ENCODE data around the gene TBX10. TPM values are rescaled to one million over a fixed set of nuclear protein-coding genes. Genes with fewer than 3 reads are reported as not detected.

The TBX10 gene
- total and polyA plus RNA-seq, 4 donors, result 0.12 to 0.43 TPM; not detected in 2

DNA sequence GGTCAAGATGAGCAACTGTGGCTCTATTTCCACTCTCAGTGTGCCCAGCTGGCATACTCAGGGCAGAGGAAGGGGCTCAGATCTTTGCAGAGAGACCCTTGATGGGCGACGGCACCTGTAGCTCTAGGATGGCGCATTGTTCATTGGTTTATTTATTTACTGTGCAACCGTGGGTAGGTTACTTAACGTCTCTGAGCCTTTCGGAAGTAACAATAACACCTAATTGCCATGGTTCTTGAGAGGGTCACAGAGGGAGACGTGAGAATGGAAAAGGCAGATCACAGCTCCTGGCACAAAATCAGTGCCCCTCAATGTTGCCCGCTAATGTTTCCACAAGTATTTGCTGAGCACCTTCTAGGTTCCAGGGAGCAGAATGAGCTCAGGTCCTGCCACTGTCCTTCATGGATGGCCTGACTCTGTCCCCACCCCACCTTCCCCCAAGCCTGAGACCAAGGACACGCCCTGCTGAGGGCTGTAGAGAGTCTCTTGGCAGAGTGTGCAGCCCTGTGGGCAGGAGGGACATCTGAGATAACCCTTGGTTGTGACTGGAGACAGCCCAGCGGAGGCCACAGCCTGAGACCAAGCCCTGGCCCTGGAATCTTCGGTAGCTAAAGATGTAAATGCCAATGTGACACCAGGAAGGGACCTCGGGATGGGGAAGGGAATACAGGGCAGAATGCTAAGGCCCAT, 35.6 kb upstream of the TBX10 start:
- H3K4me3 ChIP-seq (ENCODE audit: low read depth in 1 of 3, low read length in 3 of 3), result no peak overlapping the region
- H3K4me1 ChIP-seq (ENCODE audit: control insufficient read depth in 4 of 4, insufficient read depth in 4 of 4, low read length in 3 of 4), result no peaks in the 10 kb centered on the region
- no peak overlapping the region for H3K9ac ChIP-seq (ENCODE audit: low read depth in 1 of 2, low read length in 2 of 2)
- H3K9me3 ChIP-seq (ENCODE audit: control insufficient read depth in 4 of 4, low read length in 3 of 4), result no peaks in the 10 kb centered on the region
- no peaks in the 10 kb centered on the region for H3K27me3 ChIP-seq (ENCODE audit: control insufficient read depth in 4 of 4, insufficient read depth in 4 of 4, low read length in 3 of 4)
- no peak overlapping the region for H3K27ac ChIP-seq (ENCODE audit: low read depth in 1 of 2, low read length in 2 of 2)
- WGBS, result 87% methylated on average over 12 of the region's 12 CpGs
- TF ChIP-seq, protein P1, sequence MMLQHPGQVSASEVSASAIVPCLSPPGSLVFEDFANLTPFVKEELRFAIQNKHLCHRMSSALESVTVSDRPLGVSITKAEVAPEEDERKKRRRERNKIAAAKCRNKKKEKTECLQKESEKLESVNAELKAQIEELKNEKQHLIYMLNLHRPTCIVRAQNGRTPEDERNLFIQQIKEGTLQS (IDR thresholded peaks at IDR 0.05), result no peak
- TF ChIP-seq JUND (IDR thresholded peaks at IDR 0.05) (no peak), SP1 (IDR thresholded peaks at IDR 0.05) (no peak), RXRA (IDR thresholded peaks at IDR 0.05) (no peak), HNF4G (IDR thresholded peaks at IDR 0.05) (no peak), YY1 (IDR thresholded peaks at IDR 0.05) (no peak)
- no peak for DNase-seq (ENCODE audit: low spot score)
- no peaks in the 10 kb centered on the region for H3K36me3 ChIP-seq (ENCODE audit: control insufficient read depth in 4 of 4, insufficient read depth in 3 of 4, low read depth in 1 of 4, low read length in 3 of 4)

DNA sequence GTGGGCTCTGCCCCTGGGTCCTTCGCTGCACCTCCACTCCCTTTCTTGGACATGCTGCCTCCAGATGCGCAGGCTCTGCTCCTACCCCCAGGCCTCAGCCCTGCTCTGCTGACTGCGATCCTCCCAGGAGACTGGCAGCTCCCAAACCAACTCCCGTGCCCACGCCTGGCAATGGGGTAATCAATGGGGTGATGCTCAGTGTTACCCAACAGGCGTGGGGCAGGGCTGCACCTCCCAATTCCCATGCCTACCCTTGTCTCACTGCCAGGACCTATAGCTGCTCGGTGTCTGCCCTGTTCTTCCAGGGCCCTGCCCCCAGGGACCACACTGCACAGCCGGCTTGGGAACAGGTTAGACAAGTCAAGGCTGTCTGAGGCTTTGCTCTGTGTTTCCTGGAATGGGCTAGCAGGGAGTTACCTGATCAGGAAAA, 34.9 kb upstream of the TBX10 start, which contains the start of gene ALDH3B2:
ALDH3B2 (minus strand) TSS at position 182 of the 430 bp plus-strand sequence. CDS start 7,688 bp downstream, outside the sequence.
- Histone ChIP-seq H3K9ac (ENCODE audit: low read depth in 1 of 2, low read length in 2 of 2) (no peak within 1 kb of the TSS), H3K9me3 (ENCODE audit: control insufficient read depth in 4 of 4, low read length in 3 of 4) (no peaks in the 10 kb centered on the region), H3K4me1 (ENCODE audit: control insufficient read depth in 4 of 4, insufficient read depth in 4 of 4, low read length in 3 of 4) (no peaks in the 10 kb centered on the region), H3K4me3 (ENCODE audit: low read depth in 1 of 3, low read length in 3 of 3) (no peak within 1 kb of the TSS), H3K36me3 (ENCODE audit: control insufficient read depth in 4 of 4, insufficient read depth in 3 of 4, low read depth in 1 of 4, low read length in 3 of 4) (no peaks in the 10 kb centered on the region), H3K27ac (ENCODE audit: low read depth in 1 of 2, low read length in 2 of 2) (no peak within 1 kb of the TSS), H3K27me3 (ENCODE audit: control insufficient read depth in 4 of 4, insufficient read depth in 4 of 4, low read length in 3 of 4) (no peaks in the 10 kb centered on the region)
- 84% methylated on average over 8 of the region's 8 CpGs for WGBS
- no peak for DNase-seq (ENCODE audit: low spot score)
- no peak for TF ChIP-seq NR2F2 (IDR thresholded peaks at IDR 0.05)

DNA sequence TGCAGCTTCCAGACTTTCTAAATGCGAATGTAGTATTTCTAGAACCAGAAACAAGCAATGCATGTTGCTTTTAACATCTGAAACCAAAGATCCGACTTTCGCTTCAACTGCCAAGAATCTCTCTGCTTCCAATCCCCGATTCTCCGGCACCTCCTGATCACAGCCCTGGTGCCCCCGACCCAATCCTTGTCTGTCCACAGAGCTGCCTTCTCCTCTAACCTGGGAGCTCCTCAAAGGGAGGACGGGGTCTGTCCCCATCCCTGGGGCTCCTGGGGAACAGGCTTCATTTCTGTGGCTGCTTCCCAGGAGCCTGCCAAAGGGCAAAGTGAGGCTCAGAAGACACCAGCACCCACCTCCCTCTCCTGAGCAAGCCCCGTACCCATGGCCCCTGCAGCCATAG, 34.3 kb upstream of the TBX10 start:
- Histone ChIP-seq H3K9ac (ENCODE audit: low read depth in 1 of 2, low read length in 2 of 2) (no peak overlapping the region), H3K4me3 (ENCODE audit: low read depth in 1 of 3, low read length in 3 of 3) (no peak overlapping the region), H3K9me3 (ENCODE audit: control insufficient read depth in 4 of 4, low read length in 3 of 4) (no peaks in the 10 kb centered on the region), H3K36me3 (ENCODE audit: control insufficient read depth in 4 of 4, insufficient read depth in 3 of 4, low read depth in 1 of 4, low read length in 3 of 4) (no peaks in the 10 kb centered on the region), H3K4me1 (ENCODE audit: control insufficient read depth in 4 of 4, insufficient read depth in 4 of 4, low read length in 3 of 4) (no peaks in the 10 kb centered on the region), H3K27me3 (ENCODE audit: control insufficient read depth in 4 of 4, insufficient read depth in 4 of 4, low read length in 3 of 4) (no peaks in the 10 kb centered on the region), H3K27ac (ENCODE audit: low read depth in 1 of 2, low read length in 2 of 2) (no peak overlapping the region)
- no peak for DNase-seq (ENCODE audit: low spot score)
- TF ChIP-seq YY1 (IDR thresholded peaks at IDR 0.05), result no peak
- TF ChIP-seq RXRA (IDR thresholded peaks at IDR 0.05), result no peak
- TF ChIP-seq RAD21 (IDR thresholded peaks at IDR 0.05), result no peak
- TF ChIP-seq, protein P2, sequence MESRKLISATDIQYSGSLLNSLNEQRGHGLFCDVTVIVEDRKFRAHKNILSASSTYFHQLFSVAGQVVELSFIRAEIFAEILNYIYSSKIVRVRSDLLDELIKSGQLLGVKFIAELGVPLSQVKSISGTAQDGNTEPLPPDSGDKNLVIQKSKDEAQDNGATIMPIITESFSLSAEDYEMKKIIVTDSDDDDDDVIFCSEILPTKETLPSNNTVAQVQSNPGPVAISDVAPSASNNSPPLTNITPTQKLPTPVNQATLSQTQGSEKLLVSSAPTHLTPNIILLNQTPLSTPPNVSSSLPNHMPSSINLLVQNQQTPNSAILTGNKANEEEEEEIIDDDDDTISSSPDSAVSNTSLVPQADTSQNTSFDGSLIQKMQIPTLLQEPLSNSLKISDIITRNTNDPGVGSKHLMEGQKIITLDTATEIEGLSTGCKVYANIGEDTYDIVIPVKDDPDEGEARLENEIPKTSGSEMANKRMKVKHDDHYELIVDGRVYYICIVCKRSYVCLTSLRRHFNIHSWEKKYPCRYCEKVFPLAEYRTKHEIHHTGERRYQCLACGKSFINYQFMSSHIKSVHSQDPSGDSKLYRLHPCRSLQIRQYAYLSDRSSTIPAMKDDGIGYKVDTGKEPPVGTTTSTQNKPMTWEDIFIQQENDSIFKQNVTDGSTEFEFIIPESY (IDR thresholded peaks at IDR 0.05), result no peak
- 75% methylated on average over 8 of the region's 8 CpGs for WGBS

DNA sequence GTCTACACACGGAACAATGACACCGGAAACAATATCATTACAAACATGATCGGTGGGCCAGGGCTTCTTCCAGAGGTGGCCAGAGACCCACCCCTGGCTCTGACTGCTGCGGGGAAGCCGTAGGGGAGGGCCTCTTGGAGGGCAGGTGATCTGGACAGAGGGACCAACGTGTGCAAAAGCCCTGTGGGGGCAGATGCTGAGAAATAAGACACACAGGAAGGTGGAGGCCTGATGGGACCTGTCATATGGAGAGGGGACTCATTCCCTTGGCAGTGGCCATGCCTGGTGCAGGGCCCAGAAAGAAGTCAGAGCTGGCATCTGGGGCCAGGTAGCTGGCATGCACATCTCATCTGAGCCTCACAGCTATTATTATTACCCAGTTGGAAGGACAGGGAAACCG, 33.8 kb upstream of the TBX10 start:
- H3K27me3 ChIP-seq (ENCODE audit: control insufficient read depth in 4 of 4, insufficient read depth in 4 of 4, low read length in 3 of 4), result no peaks in the 10 kb centered on the region
- no peak for DNase-seq (ENCODE audit: low spot score)
- no peak overlapping the region for H3K9ac ChIP-seq (ENCODE audit: low read depth in 1 of 2, low read length in 2 of 2)
- TF ChIP-seq, protein P3, sequence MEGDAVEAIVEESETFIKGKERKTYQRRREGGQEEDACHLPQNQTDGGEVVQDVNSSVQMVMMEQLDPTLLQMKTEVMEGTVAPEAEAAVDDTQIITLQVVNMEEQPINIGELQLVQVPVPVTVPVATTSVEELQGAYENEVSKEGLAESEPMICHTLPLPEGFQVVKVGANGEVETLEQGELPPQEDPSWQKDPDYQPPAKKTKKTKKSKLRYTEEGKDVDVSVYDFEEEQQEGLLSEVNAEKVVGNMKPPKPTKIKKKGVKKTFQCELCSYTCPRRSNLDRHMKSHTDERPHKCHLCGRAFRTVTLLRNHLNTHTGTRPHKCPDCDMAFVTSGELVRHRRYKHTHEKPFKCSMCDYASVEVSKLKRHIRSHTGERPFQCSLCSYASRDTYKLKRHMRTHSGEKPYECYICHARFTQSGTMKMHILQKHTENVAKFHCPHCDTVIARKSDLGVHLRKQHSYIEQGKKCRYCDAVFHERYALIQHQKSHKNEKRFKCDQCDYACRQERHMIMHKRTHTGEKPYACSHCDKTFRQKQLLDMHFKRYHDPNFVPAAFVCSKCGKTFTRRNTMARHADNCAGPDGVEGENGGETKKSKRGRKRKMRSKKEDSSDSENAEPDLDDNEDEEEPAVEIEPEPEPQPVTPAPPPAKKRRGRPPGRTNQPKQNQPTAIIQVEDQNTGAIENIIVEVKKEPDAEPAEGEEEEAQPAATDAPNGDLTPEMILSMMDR (IDR thresholded peaks at IDR 0.05; ENCODE audit: low read depth, low read length, missing input control), result no peak
- TF ChIP-seq FOXA2 (IDR thresholded peaks at IDR 0.05) (no peak), RAD21 (IDR thresholded peaks at IDR 0.05) (no peak), EGR1 (IDR thresholded peaks at IDR 0.05; ENCODE audit: low read depth in 2 of 2) (no peak), FOXA1 (IDR thresholded peaks at IDR 0.05) (no peak), RXRA (IDR thresholded peaks at IDR 0.05) (no peak), YY1 (IDR thresholded peaks at IDR 0.05) (no peak), HNF4G (IDR thresholded peaks at IDR 0.05) (no peak), SP1 (IDR thresholded peaks at IDR 0.05) (no peak)
- TF ChIP-seq, protein P4, sequence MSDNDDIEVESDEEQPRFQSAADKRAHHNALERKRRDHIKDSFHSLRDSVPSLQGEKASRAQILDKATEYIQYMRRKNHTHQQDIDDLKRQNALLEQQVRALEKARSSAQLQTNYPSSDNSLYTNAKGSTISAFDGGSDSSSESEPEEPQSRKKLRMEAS (IDR thresholded peaks at IDR 0.05), result no peak
- TF ChIP-seq, protein P5, sequence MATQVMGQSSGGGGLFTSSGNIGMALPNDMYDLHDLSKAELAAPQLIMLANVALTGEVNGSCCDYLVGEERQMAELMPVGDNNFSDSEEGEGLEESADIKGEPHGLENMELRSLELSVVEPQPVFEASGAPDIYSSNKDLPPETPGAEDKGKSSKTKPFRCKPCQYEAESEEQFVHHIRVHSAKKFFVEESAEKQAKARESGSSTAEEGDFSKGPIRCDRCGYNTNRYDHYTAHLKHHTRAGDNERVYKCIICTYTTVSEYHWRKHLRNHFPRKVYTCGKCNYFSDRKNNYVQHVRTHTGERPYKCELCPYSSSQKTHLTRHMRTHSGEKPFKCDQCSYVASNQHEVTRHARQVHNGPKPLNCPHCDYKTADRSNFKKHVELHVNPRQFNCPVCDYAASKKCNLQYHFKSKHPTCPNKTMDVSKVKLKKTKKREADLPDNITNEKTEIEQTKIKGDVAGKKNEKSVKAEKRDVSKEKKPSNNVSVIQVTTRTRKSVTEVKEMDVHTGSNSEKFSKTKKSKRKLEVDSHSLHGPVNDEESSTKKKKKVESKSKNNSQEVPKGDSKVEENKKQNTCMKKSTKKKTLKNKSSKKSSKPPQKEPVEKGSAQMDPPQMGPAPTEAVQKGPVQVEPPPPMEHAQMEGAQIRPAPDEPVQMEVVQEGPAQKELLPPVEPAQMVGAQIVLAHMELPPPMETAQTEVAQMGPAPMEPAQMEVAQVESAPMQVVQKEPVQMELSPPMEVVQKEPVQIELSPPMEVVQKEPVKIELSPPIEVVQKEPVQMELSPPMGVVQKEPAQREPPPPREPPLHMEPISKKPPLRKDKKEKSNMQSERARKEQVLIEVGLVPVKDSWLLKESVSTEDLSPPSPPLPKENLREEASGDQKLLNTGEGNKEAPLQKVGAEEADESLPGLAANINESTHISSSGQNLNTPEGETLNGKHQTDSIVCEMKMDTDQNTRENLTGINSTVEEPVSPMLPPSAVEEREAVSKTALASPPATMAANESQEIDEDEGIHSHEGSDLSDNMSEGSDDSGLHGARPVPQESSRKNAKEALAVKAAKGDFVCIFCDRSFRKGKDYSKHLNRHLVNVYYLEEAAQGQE (IDR thresholded peaks at IDR 0.05), result no peak

More for the DNA sequence above, 33.8 kb upstream of the TBX10 start:
- no peak overlapping the region for H3K27ac ChIP-seq (ENCODE audit: low read depth in 1 of 2, low read length in 2 of 2)
- H3K4me1 ChIP-seq (ENCODE audit: control insufficient read depth in 4 of 4, insufficient read depth in 4 of 4, low read length in 3 of 4), result no peaks in the 10 kb centered on the region
- no peak overlapping the region for H3K4me3 ChIP-seq (ENCODE audit: low read depth in 1 of 3, low read length in 3 of 3)
- 83% methylated on average over 7 of the region's 7 CpGs for WGBS
- no peaks in the 10 kb centered on the region for H3K36me3 ChIP-seq (ENCODE audit: control insufficient read depth in 4 of 4, insufficient read depth in 3 of 4, low read depth in 1 of 4, low read length in 3 of 4)
- H3K9me3 ChIP-seq (ENCODE audit: control insufficient read depth in 4 of 4, low read length in 3 of 4), result no peaks in the 10 kb centered on the region
